SU-DHL-6 (cell line): ENCODE data around the gene RASGRP2.

Experiments
- EZH2phosphoT487 ChIP-seq: fragments of 200-600 bp; sonication (generic), shearing (Covaris generic); conservative IDR thresholded peaks from 2 replicates; pipeline ENCODE4 v1.6.1; 2018; ENCODE audit warnings: mild to moderate bottlenecking, antibody characterized with exemption, low read length, moderate library complexity, mixed read lengths
- TF ChIP-seq, protein P1 (sequence below): fragments of 200-600 bp; sonication (generic); IDR thresholded peaks from one replicate; pipeline ENCODE4 v1.5.1; 2017; ENCODE audit warnings: antibody characterized with exemption, mild to moderate bottlenecking, low read length, moderate library complexity; ENCODE audit not compliant: insufficient read depth, poor library complexity, severe bottlenecking

GRCh38 chr11:64777449-64778222, 33.7 kb upstream of the RASGRP2 start:
- TF ChIP-seq, protein P1, sequence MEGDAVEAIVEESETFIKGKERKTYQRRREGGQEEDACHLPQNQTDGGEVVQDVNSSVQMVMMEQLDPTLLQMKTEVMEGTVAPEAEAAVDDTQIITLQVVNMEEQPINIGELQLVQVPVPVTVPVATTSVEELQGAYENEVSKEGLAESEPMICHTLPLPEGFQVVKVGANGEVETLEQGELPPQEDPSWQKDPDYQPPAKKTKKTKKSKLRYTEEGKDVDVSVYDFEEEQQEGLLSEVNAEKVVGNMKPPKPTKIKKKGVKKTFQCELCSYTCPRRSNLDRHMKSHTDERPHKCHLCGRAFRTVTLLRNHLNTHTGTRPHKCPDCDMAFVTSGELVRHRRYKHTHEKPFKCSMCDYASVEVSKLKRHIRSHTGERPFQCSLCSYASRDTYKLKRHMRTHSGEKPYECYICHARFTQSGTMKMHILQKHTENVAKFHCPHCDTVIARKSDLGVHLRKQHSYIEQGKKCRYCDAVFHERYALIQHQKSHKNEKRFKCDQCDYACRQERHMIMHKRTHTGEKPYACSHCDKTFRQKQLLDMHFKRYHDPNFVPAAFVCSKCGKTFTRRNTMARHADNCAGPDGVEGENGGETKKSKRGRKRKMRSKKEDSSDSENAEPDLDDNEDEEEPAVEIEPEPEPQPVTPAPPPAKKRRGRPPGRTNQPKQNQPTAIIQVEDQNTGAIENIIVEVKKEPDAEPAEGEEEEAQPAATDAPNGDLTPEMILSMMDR, result no peak
- TF ChIP-seq EZH2phosphoT487, result no peak
